Fibroblast of skin of scalp (primary cell): ENCODE data around the gene COL5A2. TPM values are rescaled to one million over a fixed set of nuclear protein-coding genes. Genes with fewer than 3 reads are reported as not detected.

Experiments
- DNase-seq: peaks from one replicate; pipeline ENCODE4 v3.0.0-alpha.2; 2013
- polyA plus RNA-seq, 2 experiments: library from polyadenylated mRNA; unstranded; fragments of 120-200 nt; gene quantifications; one replicate each; pipeline ENCODE4 v1.2.1, GENCODE V29; 2013; ENCODE audit not compliant: insufficient read length in 2 of 2

COL5A2 gene
- polyA plus RNA-seq (2013, experiment 1 of 2; ENCODE audit: insufficient read length): 1,111 TPM
- polyA plus RNA-seq (2013, experiment 2 of 2; ENCODE audit: insufficient read length): 1,187 TPM

- DNase-seq: peak; percentile 95
These were observed at the start of gene COL5A2 for GRCh38 chr2:189179570-189179950. Gene COL5A2 (minus strand): TSS chr2:189179761. CDS start chr2:189179604, 157 bp downstream.

- DNase-seq: no peak
These were observed 46.5 kb upstream of the COL5A2 start for GRCh38 chr2:189226017-189226416.

GRCh38 chr2:189225032-189225431, 45.5 kb upstream of the COL5A2 start:
- no peak for DNase-seq

GRCh38 chr2:189222468-189223105, 43.0 kb upstream of the COL5A2 start:
- DNase-seq: no peak

- DNase-seq: peak; percentile 66
These were observed 42.4 kb upstream of the COL5A2 start for GRCh38 chr2:189221811-189222467.

- peak; percentile 39 for DNase-seq
These were observed 38.7 kb upstream of the COL5A2 start for GRCh38 chr2:189218236-189218635.

GRCh38 chr2:189217541-189217940, 38.0 kb upstream of the COL5A2 start:
- peak; percentile 99 for DNase-seq

GRCh38 chr2:189217051-189217450, 37.5 kb upstream of the COL5A2 start:
- no peak for DNase-seq

GRCh38 chr2:189214484-189214883, 34.9 kb upstream of the COL5A2 start:
- DNase-seq: no peak

GRCh38 chr2:189213250-189213649, 33.7 kb upstream of the COL5A2 start:
- no peak for DNase-seq

GRCh38 chr2:189210250-189211087, 30.9 kb upstream of the COL5A2 start:
- DNase-seq: peak; percentile 97

- DNase-seq: no peak
These were observed 28.7 kb upstream of the COL5A2 start for GRCh38 chr2:189208254-189208653.

GRCh38 chr2:189204322-189204941, 24.9 kb upstream of the COL5A2 start:
- peak; percentile 61 for DNase-seq

- no peak for DNase-seq
These were observed 23.7 kb upstream of the COL5A2 start for GRCh38 chr2:189203177-189203799.

- no peak for DNase-seq
These were observed 20.2 kb upstream of the COL5A2 start for GRCh38 chr2:189199797-189200196.

- no peak for DNase-seq
These were observed 13.2 kb upstream of the COL5A2 start for GRCh38 chr2:189192766-189193165.

GRCh38 chr2:189191766-189192165, 12.2 kb upstream of the COL5A2 start:
- DNase-seq: peak; percentile 70

GRCh38 chr2:189190685-189191084, 11.1 kb upstream of the COL5A2 start:
- no peak for DNase-seq

GRCh38 chr2:189188115-189188805, 8.7 kb upstream of the COL5A2 start:
- DNase-seq: peak; percentile 75

GRCh38 chr2:189183170-189183569, 3.6 kb upstream of the COL5A2 start:
- DNase-seq: no peak

- DNase-seq: no peak
These were observed 2.1 kb upstream of the COL5A2 start for GRCh38 chr2:189181706-189182105.
